Measurements from ENCODE around the gene HOXA4.

The HOXA4 gene

GRCh38 chr7:27102581-27103442 lies 27.7 kb downstream of the HOXA4 start, which contains the start of gene HOXA2:
Gene HOXA2, minus strand, starts transcription at chr7:27102683. Its CDS starts 183 bp downstream, at chr7:27102500.
- DNase-seq = no peak

GRCh38 chr7:27101957-27102580 lies 28.5 kb downstream of the HOXA4 start:
- DNase-seq = no peak

- no peak for DNase-seq
These were observed 29.2 kb downstream of the HOXA4 start for GRCh38 chr7:27101171-27101956.

- DNase-seq = no peak
These were observed 29.8 kb downstream of the HOXA4 start for GRCh38 chr7:27100694-27101170.

GRCh38 chr7:27099453-27100370 lies 30.8 kb downstream of the HOXA4 start:
- DNase-seq = no peak

GRCh38 chr7:27098578-27099451 lies 31.7 kb downstream of the HOXA4 start:
- no peak for DNase-seq

GRCh38 chr7:27097686-27098577 lies 32.6 kb downstream of the HOXA4 start:
- no peak for DNase-seq

GRCh38 chr7:27096768-27097514 lies 33.6 kb downstream of the HOXA4 start:
- DNase-seq = peak; percentile 28

- peak; percentile 66 for DNase-seq
These were observed 34.4 kb downstream of the HOXA4 start, which contains the start of gene HOXA1 for GRCh38 chr7:27095897-27096767. Gene HOXA1, minus strand, starts transcription at chr7:27096000. Its CDS starts 88 bp downstream, at chr7:27095912.

- DNase-seq = no peak
These were observed 35.3 kb downstream of the HOXA4 start for GRCh38 chr7:27095050-27095896.

- DNase-seq = no peak
These were observed 36.1 kb downstream of the HOXA4 start for GRCh38 chr7:27094304-27095049.

GRCh38 chr7:27093184-27093895 lies 37.2 kb downstream of the HOXA4 start:
- DNase-seq = no peak

GRCh38 chr7:27092819-27093110 lies 37.8 kb downstream of the HOXA4 start:
- DNase-seq = no peak

GRCh38 chr7:27091941-27092818 lies 38.4 kb downstream of the HOXA4 start:
- no peak for DNase-seq

- no peak for DNase-seq
These were observed 39.5 kb downstream of the HOXA4 start for GRCh38 chr7:27091105-27091504.

Data from NCI-H1694 treated with DMSO at 0.1 percent for 48 hours (cell line).